Neural progenitor cell (in vitro differentiated cells): ENCODE data around the gene COL4A2. TPM values are rescaled to one million over a fixed set of nuclear protein-coding genes. Genes with fewer than 3 reads are reported as not detected.

Experiments used
- DNase-seq: peaks from one replicate; pipeline ENCODE4 v3.0.0-alpha.2; 2016; ENCODE audit warnings: low spot score
- H2AFZ ChIP-seq: fragments of 200-600 bp; sonication (generic); replicated peaks from 2 replicates; pipeline ENCODE4 v1.6.1; 2016; ENCODE audit warnings: antibody characterized with exemption
- H3F3A ChIP-seq: fragments of 200-600 bp; sonication (generic); 2 replicates; pipeline ENCODE4 v1.6.1; 2016; ENCODE audit warnings: antibody characterized with exemption, low read depth
- H3K27ac ChIP-seq: fragments of 200-600 bp; sonication (generic); 2 replicates; pipeline ENCODE4 v1.5.1; 2016; ENCODE audit warnings: mild to moderate bottlenecking
- H3K27me3 ChIP-seq: fragments of 200-600 bp; sonication (generic); 2 replicates; pipeline ENCODE4 v1.6.1; 2016; ENCODE audit warnings: mild to moderate bottlenecking, moderate library complexity
- H3K36me3 ChIP-seq: fragments of 200-600 bp; sonication (generic); 2 replicates; pipeline ENCODE4 v1.5.1; 2016
- H3K4me1 ChIP-seq: fragments of 200-600 bp; sonication (generic); 2 replicates; pipeline ENCODE4 v1.6.1; 2016; ENCODE audit warnings: mixed run types
- H3K4me2 ChIP-seq: fragments of 200-600 bp; sonication (generic); 2 replicates; pipeline ENCODE4 v1.6.1; 2016
- H3K4me3 ChIP-seq: fragments of 200-600 bp; sonication (generic); 2 replicates; pipeline ENCODE4 v1.5.1; 2016
- H3K79me2 ChIP-seq: fragments of 200-600 bp; sonication (generic); 2 replicates; pipeline ENCODE4 v1.6.1; 2016; ENCODE audit warnings: low read depth
- H3K9ac ChIP-seq: fragments of 200-600 bp; sonication (generic); 2 replicates; pipeline ENCODE4 v1.6.1; 2016
- H3K9me3 ChIP-seq: fragments of 200-600 bp; sonication (generic); 2 replicates; pipeline ENCODE4 v1.5.1; 2016; ENCODE audit warnings: low read depth
- H4K20me1 ChIP-seq: fragments of 200-600 bp; sonication (generic); 2 replicates; pipeline ENCODE4 v1.6.1; 2016; ENCODE audit warnings: low read depth
- H3K27ac Mint-ChIP-seq: 3 replicates; pipeline ENCODE4 v1.8.0; 2021; ENCODE audit warnings: mixed read lengths
- H3K27me3 Mint-ChIP-seq: 2 replicates; pipeline ENCODE4 v1.8.0; 2022; ENCODE audit warnings: low read depth, mild to moderate bottlenecking, inconsistent platforms, moderate library complexity, mixed read lengths; ENCODE audit not compliant: insufficient read depth
- H3K36me3 Mint-ChIP-seq: 3 replicates; pipeline ENCODE4 v1.8.0; 2021; ENCODE audit warnings: mixed read lengths
- H3K4me1 Mint-ChIP-seq: 3 replicates; pipeline ENCODE4 v1.8.0; 2021; ENCODE audit warnings: mixed read lengths
- H3K4me3 Mint-ChIP-seq: 3 replicates; pipeline ENCODE4 v1.8.0; 2021; ENCODE audit warnings: mild to moderate bottlenecking, moderate library complexity, mixed read lengths
- H3K9me3 Mint-ChIP-seq: 3 replicates; pipeline ENCODE4 v1.8.0; 2020; ENCODE audit warnings: mixed read lengths
- CTCF ChIP-seq: fragments of 200-600 bp; sonication (generic); IDR thresholded peaks from 2 replicates; pipeline ENCODE4 v1.5.1; 2017; ENCODE audit warnings: antibody characterized with exemption, mild to moderate bottlenecking
- EZH2 ChIP-seq: fragments of 200-600 bp; sonication (generic); IDR thresholded peaks from 2 replicates; pipeline ENCODE4 v1.6.1; 2017; ENCODE audit warnings: antibody characterized with exemption, mild to moderate bottlenecking, moderate library complexity
- EZH2phosphoT487 ChIP-seq: fragments of 200-600 bp; sonication (generic); IDR thresholded peaks from 2 replicates; pipeline ENCODE4 v1.6.1; 2017; ENCODE audit warnings: antibody characterized with exemption
- total RNA-seq: library from RNA; depleted of rRNA; stranded (reverse); fragments of >200 nt; gene quantifications from 2 replicates; pipeline ENCODE4 v1.2.3, GENCODE V29; 2015; ENCODE audit warnings: low replicate concordance

The COL4A2 gene
- total RNA-seq: 73.6 and 139 TPM in 2 replicates

- peak within 1 kb of the TSS; percentile 97 for H3K27ac Mint-ChIP-seq
- Histone ChIP-seq H3K4me3 (peak within 1 kb of the TSS; percentile 94), H3K79me2 (peaks cover 85% of the 10 kb centered on the region), H3K27ac (peak within 1 kb of the TSS; percentile 36), H2AFZ (peak within 1 kb of the TSS; percentile 96), H3F3A (peaks cover 16% of the 10 kb centered on the region), H3K27me3 (no peaks in the 10 kb centered on the region), H3K4me1 (peaks cover 25% of the 10 kb centered on the region), H3K4me2 (peak within 1 kb of the TSS; percentile 88), H4K20me1 (peaks cover 48% of the 10 kb centered on the region), H3K9me3 (no peaks in the 10 kb centered on the region), H3K36me3 (no peaks in the 10 kb centered on the region), H3K9ac (peak within 1 kb of the TSS; percentile 61)
- H3K4me3 Mint-ChIP-seq: peak within 1 kb of the TSS; percentile 97
- peaks cover 10% of the 10 kb centered on the region for H3K27me3 Mint-ChIP-seq
- TF ChIP-seq EZH2phosphoT487 (peak; percentile 18), EZH2 (peak; percentile 54), CTCF (no peak)
- peaks cover 57% of the 10 kb centered on the region for H3K4me1 Mint-ChIP-seq
- no peaks in the 10 kb centered on the region for H3K9me3 Mint-ChIP-seq
- peak; percentile 91 for DNase-seq
- H3K36me3 Mint-ChIP-seq: peaks cover 11% of the 10 kb centered on the region
These were observed at the start of gene COL4A2, which contains the start of gene COL4A1 for GRCh38 chr13:110306960-110307766. TSS of gene COL4A2 (plus strand) at chr13:110307284. CDS start at chr13:110307904, 620 bp downstream. TSS of gene COL4A1 (minus strand) at chr13:110307157. CDS start at chr13:110307027, 130 bp downstream.

- H3K4me3 Mint-ChIP-seq: no peak overlapping the region
- DNase-seq: no peak
- peaks cover 6% of the 10 kb centered on the region for H3K27me3 Mint-ChIP-seq
- Histone ChIP-seq H4K20me1 (peaks cover 27% of the 10 kb centered on the region), H3K27me3 (no peaks in the 10 kb centered on the region), H3K79me2 (peaks cover 5% of the 10 kb centered on the region), H3K4me3 (no peak overlapping the region), H3K4me2 (no peak overlapping the region), H3K4me1 (peaks cover 14% of the 10 kb centered on the region), H3K27ac (no peak overlapping the region), H2AFZ (no peak overlapping the region), H3K9me3 (no peaks in the 10 kb centered on the region), H3F3A (peaks cover 18% of the 10 kb centered on the region), H3K36me3 (no peaks in the 10 kb centered on the region), H3K9ac (no peak overlapping the region)
- H3K9me3 Mint-ChIP-seq: peaks cover 4% of the 10 kb centered on the region
- no peak overlapping the region for H3K27ac Mint-ChIP-seq
- TF ChIP-seq EZH2: no peak
- TF ChIP-seq CTCF: no peak
- no peak for TF ChIP-seq EZH2phosphoT487
- H3K4me1 Mint-ChIP-seq: peaks cover 21% of the 10 kb centered on the region
- H3K36me3 Mint-ChIP-seq: peaks cover 10% of the 10 kb centered on the region
These were observed 49.7 kb upstream of the COL4A2 start for GRCh38 chr13:110257408-110257807.

DNA sequence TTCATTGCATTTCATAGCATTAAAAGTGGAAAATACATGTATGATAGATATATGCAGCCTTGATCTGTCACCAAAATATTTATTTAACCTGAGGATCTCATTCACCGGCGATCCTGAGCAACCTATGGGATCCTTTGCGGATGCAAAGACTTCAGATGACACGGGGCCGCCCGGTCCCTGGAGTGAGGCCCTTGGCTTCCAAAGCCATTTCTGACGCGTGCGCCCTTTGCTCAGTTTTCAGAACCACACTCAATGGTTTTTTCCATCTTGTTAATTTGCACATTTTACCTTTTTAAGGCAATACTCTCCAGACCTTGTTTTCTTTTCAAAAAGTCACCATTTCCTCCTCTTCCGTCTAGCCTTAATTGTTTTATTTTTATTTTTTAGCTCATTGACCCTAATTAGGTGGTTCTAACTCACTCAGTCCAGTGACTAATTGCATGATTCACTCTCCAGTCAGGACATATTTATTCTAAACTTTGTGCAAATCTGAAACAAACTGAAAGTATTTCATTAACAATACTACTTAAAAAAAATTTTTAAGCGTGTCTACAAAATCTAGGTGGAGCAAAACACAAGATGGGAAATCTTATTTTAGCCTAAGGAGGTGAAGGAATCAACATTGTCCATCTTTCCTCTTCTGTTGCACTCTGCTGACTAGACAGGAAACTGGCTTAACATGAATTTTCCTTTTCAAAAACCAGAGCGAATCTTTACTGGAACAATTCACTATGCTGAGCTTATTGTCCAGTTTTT, 48.0 kb upstream of the COL4A2 start:
- H3K79me2 ChIP-seq: peaks cover 16% of the 10 kb centered on the region
- TF ChIP-seq EZH2phosphoT487 (no peak), EZH2 (no peak), CTCF (no peak)
- no peak overlapping the region for H3K9ac ChIP-seq
- peaks cover 29% of the 10 kb centered on the region for H3K4me1 ChIP-seq
- H3K36me3 ChIP-seq: no peaks in the 10 kb centered on the region
- no peak overlapping the region for H3K27ac ChIP-seq
- Mint-ChIP-seq H3K4me1 (peaks cover 32% of the 10 kb centered on the region), H3K27me3 (peaks cover 9% of the 10 kb centered on the region), H3K4me3 (no peak overlapping the region), H3K27ac (no peak overlapping the region), H3K9me3 (peaks cover 4% of the 10 kb centered on the region), H3K36me3 (peaks cover 10% of the 10 kb centered on the region)
- H3F3A ChIP-seq: peaks cover 17% of the 10 kb centered on the region
- no peak for DNase-seq
- no peaks in the 10 kb centered on the region for H3K27me3 ChIP-seq
- H3K4me3 ChIP-seq: no peak overlapping the region
- no peak overlapping the region for H3K4me2 ChIP-seq
- no peaks in the 10 kb centered on the region for H3K9me3 ChIP-seq
- H2AFZ ChIP-seq: no peak overlapping the region
- H4K20me1 ChIP-seq: peaks cover 39% of the 10 kb centered on the region
